ENCODE results near the gene PRKG1.

Gene PRKG1

DNA sequence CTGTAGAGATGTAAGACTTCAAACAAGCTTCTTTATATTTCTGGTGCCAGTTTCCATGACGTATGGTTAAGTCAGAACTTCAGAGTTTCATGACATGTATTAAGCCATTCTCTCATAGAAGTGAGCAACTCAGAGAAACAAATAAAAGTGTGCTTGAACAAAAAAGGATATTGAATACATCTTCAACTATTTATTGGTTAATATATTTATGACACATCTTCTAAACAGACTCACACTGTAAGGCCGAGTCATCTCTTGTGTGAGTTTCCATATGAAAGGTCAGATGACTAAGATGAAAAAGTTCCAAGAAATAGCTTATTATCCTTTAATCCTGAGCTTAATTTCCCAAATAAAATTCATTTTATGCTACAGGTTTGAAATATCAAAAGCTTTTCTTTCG is 730.6 kb downstream of the PRKG1 start:
- H3K4me1 ChIP-seq (ENCODE audit: insufficient read depth, low read length) = no peaks in the 10 kb centered on the region
- H4K20me1 ChIP-seq (ENCODE audit: insufficient read depth, low read length) = no peaks in the 10 kb centered on the region
- ATAC-seq (ENCODE audit: insufficient read depth, low read depth) (no peak), DNase-seq (no peak)
- H3K27me3 ChIP-seq (ENCODE audit: insufficient read depth, low read length, poor library complexity) = no peaks in the 10 kb centered on the region
- no peak overlapping the region for H3K4me3 ChIP-seq (ENCODE audit: low read depth in 1 of 2, low read length in 2 of 2)
- no peak overlapping the region for H2AFZ ChIP-seq (ENCODE audit: low read depth, low read length)
- H3K27ac ChIP-seq (ENCODE audit: low read length) = no peak overlapping the region
- no peaks in the 10 kb centered on the region for H3K36me3 ChIP-seq (ENCODE audit: insufficient read depth, low read length)
- H3K9ac ChIP-seq (ENCODE audit: low read depth, low read length) = no peak overlapping the region
- no peak overlapping the region for H3K4me2 ChIP-seq (ENCODE audit: insufficient read depth, low read length)
- H3K79me2 ChIP-seq (ENCODE audit: insufficient read depth, low read length) = no peaks in the 10 kb centered on the region
- no peaks in the 10 kb centered on the region for H3K9me3 ChIP-seq (ENCODE audit: insufficient read depth, low read length, severe bottlenecking)
- TF ChIP-seq EZH2 (IDR thresholded peaks at IDR 0.05; ENCODE audit: borderline replicate concordance, low read depth, low read length, severe bottlenecking) = no peak
- TF ChIP-seq, protein P1, sequence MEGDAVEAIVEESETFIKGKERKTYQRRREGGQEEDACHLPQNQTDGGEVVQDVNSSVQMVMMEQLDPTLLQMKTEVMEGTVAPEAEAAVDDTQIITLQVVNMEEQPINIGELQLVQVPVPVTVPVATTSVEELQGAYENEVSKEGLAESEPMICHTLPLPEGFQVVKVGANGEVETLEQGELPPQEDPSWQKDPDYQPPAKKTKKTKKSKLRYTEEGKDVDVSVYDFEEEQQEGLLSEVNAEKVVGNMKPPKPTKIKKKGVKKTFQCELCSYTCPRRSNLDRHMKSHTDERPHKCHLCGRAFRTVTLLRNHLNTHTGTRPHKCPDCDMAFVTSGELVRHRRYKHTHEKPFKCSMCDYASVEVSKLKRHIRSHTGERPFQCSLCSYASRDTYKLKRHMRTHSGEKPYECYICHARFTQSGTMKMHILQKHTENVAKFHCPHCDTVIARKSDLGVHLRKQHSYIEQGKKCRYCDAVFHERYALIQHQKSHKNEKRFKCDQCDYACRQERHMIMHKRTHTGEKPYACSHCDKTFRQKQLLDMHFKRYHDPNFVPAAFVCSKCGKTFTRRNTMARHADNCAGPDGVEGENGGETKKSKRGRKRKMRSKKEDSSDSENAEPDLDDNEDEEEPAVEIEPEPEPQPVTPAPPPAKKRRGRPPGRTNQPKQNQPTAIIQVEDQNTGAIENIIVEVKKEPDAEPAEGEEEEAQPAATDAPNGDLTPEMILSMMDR (IDR thresholded peaks at IDR 0.05; ENCODE audit: borderline replicate concordance, extremely low read depth, low read length, poor library complexity, severe bottlenecking) = no peak

DNA sequence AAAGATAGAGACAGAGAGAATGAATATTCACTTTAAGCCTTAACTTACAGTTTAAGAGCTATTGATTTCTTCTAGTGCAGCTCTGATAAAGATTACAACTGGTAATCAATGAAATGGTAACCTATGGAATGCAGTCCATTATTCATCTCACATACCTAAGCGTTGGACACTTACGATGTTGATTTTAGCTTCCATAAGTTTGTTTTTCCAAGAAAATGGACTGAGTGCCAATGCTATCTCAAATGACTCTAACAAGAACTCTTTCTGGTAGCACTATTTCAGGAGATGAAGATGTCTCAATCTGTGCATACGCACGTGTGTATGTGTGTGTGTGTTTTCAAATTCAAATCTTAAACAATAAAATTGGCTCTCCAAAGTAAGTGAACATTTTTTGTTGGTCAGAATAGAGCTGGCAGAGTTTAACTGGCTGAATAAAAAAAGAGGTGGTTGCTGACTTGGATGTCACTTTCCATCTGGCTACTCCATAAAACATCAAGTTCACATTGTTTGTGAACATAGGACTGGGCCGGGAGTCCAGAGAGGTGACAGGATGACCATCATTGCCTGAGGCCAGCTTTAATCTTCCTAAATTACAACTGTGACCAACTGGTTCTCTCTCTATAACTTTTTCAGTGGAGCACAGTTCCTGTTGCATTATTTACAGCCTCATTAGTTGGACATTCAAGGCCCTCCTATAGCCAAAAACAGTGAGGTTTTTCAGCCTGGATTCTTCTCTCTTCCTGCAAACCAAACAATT is 732.0 kb downstream of the PRKG1 start:
- no peak overlapping the region for H2AFZ ChIP-seq (ENCODE audit: low read depth, low read length)
- no peak for DNase-seq
- H3K36me3 ChIP-seq (ENCODE audit: insufficient read depth, low read length) = no peaks in the 10 kb centered on the region
- H4K20me1 ChIP-seq (ENCODE audit: insufficient read depth, low read length) = no peaks in the 10 kb centered on the region
- H3K9ac ChIP-seq (ENCODE audit: low read depth, low read length) = no peak overlapping the region
- H3K4me1 ChIP-seq (ENCODE audit: insufficient read depth, low read length) = no peaks in the 10 kb centered on the region
- no peaks in the 10 kb centered on the region for H3K79me2 ChIP-seq (ENCODE audit: insufficient read depth, low read length)
- no peak overlapping the region for H3K4me2 ChIP-seq (ENCODE audit: insufficient read depth, low read length)
- no peak for TF ChIP-seq EZH2 (IDR thresholded peaks at IDR 0.05; ENCODE audit: borderline replicate concordance, low read depth, low read length, severe bottlenecking)
- TF ChIP-seq, protein P1 (IDR thresholded peaks at IDR 0.05; ENCODE audit: borderline replicate concordance, extremely low read depth, low read length, poor library complexity, severe bottlenecking) = no peak
- ATAC-seq (ENCODE audit: insufficient read depth, low read depth) = no peak
- no peak overlapping the region for H3K27ac ChIP-seq (ENCODE audit: low read length)
- H3K27me3 ChIP-seq (ENCODE audit: insufficient read depth, low read length, poor library complexity) = no peaks in the 10 kb centered on the region
- no peak overlapping the region for H3K4me3 ChIP-seq (ENCODE audit: low read depth in 1 of 2, low read length in 2 of 2)
- no peaks in the 10 kb centered on the region for H3K9me3 ChIP-seq (ENCODE audit: insufficient read depth, low read length, severe bottlenecking)

DNA sequence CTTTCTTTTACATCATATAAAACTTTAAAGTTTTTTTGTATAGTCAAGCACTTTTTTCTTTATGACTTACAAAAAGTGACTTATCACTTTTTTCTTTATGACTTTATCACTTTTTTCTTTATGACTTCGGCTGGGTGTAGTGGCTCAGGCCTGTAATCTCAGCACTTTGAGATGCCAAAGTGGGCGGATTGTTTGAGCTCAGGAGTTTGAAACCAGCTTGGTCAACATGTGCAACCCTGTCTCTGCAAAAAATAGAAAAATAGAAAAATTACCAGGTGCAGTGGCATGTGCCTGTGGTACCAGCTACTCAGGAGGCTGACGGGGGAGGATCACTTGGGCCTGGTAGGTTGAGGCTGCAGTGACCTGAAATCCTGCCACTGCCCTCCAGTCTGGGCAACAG is 733.9 kb downstream of the PRKG1 start:
- H3K36me3 ChIP-seq (ENCODE audit: insufficient read depth, low read length) = no peaks in the 10 kb centered on the region
- H3K27ac ChIP-seq (ENCODE audit: low read length) = no peak overlapping the region
- H3K9ac ChIP-seq (ENCODE audit: low read depth, low read length) = no peak overlapping the region
- H3K4me1 ChIP-seq (ENCODE audit: insufficient read depth, low read length) = no peaks in the 10 kb centered on the region
- no peaks in the 10 kb centered on the region for H4K20me1 ChIP-seq (ENCODE audit: insufficient read depth, low read length)
- no peaks in the 10 kb centered on the region for H3K9me3 ChIP-seq (ENCODE audit: insufficient read depth, low read length, severe bottlenecking)
- TF ChIP-seq, protein P1 (IDR thresholded peaks at IDR 0.05; ENCODE audit: borderline replicate concordance, extremely low read depth, low read length, poor library complexity, severe bottlenecking) = no peak
- no peak for TF ChIP-seq EZH2 (IDR thresholded peaks at IDR 0.05; ENCODE audit: borderline replicate concordance, low read depth, low read length, severe bottlenecking)
- no peaks in the 10 kb centered on the region for H3K27me3 ChIP-seq (ENCODE audit: insufficient read depth, low read length, poor library complexity)
- H3K4me2 ChIP-seq (ENCODE audit: insufficient read depth, low read length) = no peak overlapping the region
- no peaks in the 10 kb centered on the region for H3K79me2 ChIP-seq (ENCODE audit: insufficient read depth, low read length)
- H2AFZ ChIP-seq (ENCODE audit: low read depth, low read length) = no peak overlapping the region
- no peak for ATAC-seq (ENCODE audit: insufficient read depth, low read depth)
- H3K4me3 ChIP-seq (ENCODE audit: low read depth in 1 of 2, low read length in 2 of 2) = no peak overlapping the region
- DNase-seq = no peak
